Superior temporal gyrus (tissue), 1 donor: ENCODE results near the gene ATG4C.

Experiments used
- DNase-seq: peaks from one replicate; pipeline ENCODE4 v3.0.0-alpha.2; 2016; ENCODE audit errors: extremely low spot score

ATG4C gene

GRCh38 chr1:62840555-62840954 lies 56.6 kb downstream of the ATG4C start:
- DNase-seq = no peak

GRCh38 chr1:62841587-62842169 lies 57.7 kb downstream of the ATG4C start:
- peak; percentile 98 for DNase-seq

GRCh38 chr1:62844030-62844429 lies 60.1 kb downstream of the ATG4C start:
- DNase-seq = no peak

GRCh38 chr1:62849031-62849430 lies 65.1 kb downstream of the ATG4C start:
- no peak for DNase-seq

- no peak for DNase-seq
Measured at GRCh38 chr1:62852253-62852652, 68.3 kb downstream of the ATG4C start.

- DNase-seq = no peak
Measured at GRCh38 chr1:62856960-62857359, 73.0 kb downstream of the ATG4C start.

GRCh38 chr1:62869217-62869754 lies 85.4 kb downstream of the ATG4C start:
- no peak for DNase-seq

- DNase-seq = no peak
Measured at GRCh38 chr1:62870148-62870547, 86.2 kb downstream of the ATG4C start.

- peak; percentile 53 for DNase-seq
Measured at GRCh38 chr1:62875676-62876075, 91.7 kb downstream of the ATG4C start.

- no peak for DNase-seq
Measured at GRCh38 chr1:62876535-62876934, 92.6 kb downstream of the ATG4C start.

GRCh38 chr1:62877579-62877978 lies 93.6 kb downstream of the ATG4C start:
- DNase-seq = no peak

- DNase-seq = no peak
Measured at GRCh38 chr1:62879962-62880361, 96.0 kb downstream of the ATG4C start.

- DNase-seq = no peak
Measured at GRCh38 chr1:62882201-62883104, 98.5 kb downstream of the ATG4C start.

- no peak for DNase-seq
Measured at GRCh38 chr1:62884156-62884740, 100.3 kb downstream of the ATG4C start.

GRCh38 chr1:62887799-62888507 lies 104.0 kb downstream of the ATG4C start:
- DNase-seq = no peak

GRCh38 chr1:62891956-62892562 lies 108.1 kb downstream of the ATG4C start:
- DNase-seq = no peak

GRCh38 chr1:62897788-62898187 lies 113.9 kb downstream of the ATG4C start:
- no peak for DNase-seq

- no peak for DNase-seq
Measured at GRCh38 chr1:62900566-62900965, 116.6 kb downstream of the ATG4C start.

- DNase-seq = no peak
Measured at GRCh38 chr1:62901650-62902049, 117.7 kb downstream of the ATG4C start.

GRCh38 chr1:62903522-62903921 lies 119.6 kb downstream of the ATG4C start:
- DNase-seq = no peak
